Stimulated activated CD4-positive, alpha-beta T cell treated with anti-CD3 and anti-CD28 coated beads, Interleukin-4, amount 100 ng/mL, for 1 hour (primary cell): ENCODE results near the gene SPRN.
"Not testable (repeated sequence)": the region's sequence is repeated elsewhere in the genome, so short reads cannot be mapped to it uniquely, and the experiment has no call there.

Source experiments
- DNase-seq: peaks from one replicate; pipeline ENCODE4 v3.0.0-alpha.2; 2020

SPRN gene, protein sequence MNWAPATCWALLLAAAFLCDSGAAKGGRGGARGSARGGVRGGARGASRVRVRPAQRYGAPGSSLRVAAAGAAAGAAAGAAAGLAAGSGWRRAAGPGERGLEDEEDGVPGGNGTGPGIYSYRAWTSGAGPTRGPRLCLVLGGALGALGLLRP

DNA sequence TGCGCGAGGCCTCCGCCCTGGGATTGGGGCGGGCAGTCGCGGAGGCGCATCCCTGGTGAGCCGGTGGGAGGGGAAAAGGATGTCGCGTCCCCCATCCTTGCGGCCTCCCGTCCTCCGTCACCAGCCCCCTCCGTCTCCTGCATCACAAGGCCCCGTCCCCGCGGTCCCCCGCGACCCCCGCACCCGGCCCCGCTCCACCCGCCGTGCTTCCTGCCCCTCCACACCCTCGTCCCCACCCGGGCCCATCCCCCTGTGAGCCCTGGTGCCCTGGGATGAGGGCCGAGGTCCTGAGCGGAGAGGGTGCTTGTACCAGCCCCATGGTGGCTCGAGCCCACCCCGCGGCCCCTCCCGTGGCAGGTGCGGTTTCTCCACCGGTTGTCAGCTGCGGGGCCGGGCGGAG is at the start of gene SPRN:
SPRN (minus strand) TSS at position 25 of the 400 bp plus-strand sequence. CDS start 944 bp downstream, outside the sequence.
- not testable (repeated sequence) for DNase-seq

DNA sequence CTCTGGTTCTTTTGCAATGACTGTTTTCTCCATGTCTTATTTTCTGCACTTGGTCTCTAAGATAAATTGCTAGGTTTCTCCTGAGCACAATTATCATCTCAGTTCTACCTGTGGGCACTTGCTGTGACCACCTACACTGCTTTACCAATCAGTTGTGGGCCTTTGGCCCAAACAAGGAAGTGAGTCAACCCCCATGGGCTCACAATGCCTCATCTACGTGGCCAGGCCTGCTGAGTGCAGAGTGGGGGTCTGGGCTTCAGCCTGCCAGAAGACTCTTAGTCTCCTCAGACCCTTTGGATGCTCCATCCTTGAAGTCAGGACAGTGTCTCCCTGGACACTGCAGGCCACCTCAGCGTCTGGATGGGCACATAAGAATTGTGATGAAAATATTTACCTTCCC is 49.6 kb upstream of the SPRN start:
- no peak for DNase-seq

DNA sequence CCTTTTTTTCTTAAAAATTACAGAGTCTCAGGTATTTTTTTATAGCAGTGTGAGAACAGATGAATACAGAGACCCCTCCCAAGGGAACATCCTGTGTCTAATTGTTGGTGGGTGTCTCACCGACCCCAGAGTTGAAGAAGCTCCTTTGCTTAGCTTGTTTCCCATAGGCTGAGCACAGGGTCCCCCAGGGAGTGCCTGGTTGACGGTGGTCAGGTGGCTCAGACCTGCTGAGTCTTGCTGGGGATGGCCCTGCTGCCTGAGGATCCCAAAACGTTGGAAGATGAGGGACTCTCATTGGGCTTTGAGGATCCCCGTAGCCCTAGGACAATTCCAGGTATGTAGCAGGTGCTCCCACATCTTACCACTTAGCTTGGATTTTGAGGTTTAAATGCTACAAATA is 48.8 kb upstream of the SPRN start:
- no peak for DNase-seq

DNA sequence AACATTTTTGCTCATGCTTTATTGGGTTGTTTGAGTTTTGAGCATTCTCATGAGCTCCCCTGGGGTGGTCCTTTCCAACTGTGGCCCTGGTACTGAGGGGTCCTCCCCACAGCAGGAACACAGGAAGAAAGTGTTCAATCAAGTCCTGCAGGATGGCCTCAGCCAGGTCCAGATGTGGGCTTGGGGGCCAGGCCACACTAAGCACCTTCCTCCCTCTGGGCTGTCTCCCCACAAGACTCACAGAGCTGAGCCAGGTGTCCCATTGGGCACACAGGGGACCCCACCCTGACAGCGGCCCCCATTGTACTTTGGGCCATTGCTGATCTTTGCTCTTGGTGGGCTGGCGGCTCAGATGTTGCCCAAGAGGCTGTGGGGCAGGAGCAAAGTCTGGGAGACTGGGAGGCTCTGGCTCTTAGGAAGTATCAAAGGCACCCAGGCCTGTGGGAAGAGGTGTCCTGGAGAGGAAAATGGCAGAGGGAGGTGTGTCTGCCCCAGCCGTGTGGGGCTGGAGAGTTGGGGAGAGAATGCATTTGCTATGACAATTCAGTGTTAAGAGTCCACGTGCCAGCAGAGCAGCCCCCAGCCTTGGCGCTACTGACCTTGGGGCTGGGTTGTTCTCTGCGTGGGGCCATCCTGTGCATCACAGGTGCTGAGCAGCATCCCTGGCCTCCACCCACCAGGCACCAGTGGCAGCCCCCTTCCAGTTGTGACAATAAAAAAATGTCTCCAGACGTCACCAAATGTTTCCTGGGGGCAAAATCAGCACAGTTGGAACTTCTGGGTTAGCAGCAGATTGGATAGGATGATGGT is 47.1 kb upstream of the SPRN start:
- no peak for DNase-seq

DNA sequence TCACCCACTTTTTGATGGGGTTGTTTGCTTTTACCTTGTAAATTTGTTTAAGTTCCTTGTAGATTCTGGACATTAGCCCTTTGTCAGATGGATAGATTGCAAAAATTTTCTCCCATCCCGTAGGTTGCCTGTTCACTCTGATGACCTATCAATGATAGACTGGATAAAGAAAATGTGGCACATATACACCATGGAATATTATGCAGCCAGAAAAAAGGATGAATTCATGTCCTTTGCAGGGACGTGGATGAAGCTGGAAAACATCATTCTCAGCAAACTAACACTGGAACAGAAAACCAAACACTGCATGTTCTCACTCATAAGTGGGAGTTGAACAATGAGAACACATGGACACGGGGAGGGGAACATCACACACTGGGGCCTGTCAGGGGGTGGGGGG is 44.8 kb upstream of the SPRN start:
- DNase-seq = not testable (repeated sequence)

DNA sequence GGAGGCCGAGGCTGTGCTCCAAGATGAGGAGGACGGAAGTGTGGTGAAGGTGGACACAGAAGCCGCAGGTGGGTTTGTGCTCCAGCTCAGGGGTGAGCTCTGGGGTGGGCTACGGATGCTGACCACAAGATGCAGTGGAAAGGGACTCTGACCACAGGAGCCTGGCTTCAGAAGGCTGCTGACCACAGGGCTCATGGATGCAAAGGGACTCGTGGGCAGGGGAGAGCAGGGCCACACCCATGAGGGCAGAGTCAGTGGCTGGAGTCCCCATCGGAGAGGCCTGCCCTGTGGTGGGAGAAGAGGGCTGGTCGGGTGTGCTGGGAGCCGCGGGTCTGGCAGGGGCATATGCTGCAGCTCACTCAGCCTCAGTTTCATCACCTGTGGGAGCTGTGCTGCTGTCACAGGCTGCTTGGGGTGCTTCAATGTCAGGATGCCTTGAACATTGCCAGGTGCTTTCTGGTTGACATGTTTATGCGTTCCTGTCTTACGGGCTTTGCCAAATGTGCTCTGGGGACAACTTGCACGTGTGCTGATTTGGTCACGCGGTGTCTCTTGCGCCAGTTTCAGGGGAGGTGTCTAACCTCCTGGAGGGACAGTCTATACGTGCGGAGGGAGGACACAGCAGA is 43.0 kb upstream of the SPRN start:
- DNase-seq = no peak

DNA sequence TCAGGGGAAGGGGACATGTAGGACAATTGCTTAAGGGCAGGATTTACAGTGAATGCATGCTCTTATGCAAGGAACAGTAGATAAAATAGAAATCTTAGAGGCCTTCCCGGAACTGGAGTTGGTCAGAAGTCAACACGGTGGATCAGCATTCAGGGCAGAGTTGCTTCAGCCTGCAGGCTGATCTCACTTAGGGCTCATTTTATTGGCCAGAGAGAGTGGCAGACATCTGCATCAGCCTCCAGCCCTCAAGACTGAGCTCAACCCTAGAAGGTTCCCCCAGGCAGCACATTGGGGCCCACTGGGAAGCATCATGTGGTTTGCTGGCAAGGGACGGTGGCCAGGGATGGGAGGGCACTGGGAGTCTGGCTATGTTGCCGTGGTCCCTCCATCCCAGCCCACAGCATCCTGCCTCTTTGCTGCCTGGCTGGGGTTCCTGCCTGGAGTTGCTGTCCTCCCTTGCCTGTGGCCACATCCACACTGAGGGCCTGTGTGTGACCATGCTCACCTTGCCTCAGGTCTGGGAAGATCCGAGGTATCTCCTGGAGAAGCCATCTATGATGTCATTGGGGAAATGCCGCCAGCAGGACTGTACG is 42.4 kb upstream of the SPRN start:
- no peak for DNase-seq

DNA sequence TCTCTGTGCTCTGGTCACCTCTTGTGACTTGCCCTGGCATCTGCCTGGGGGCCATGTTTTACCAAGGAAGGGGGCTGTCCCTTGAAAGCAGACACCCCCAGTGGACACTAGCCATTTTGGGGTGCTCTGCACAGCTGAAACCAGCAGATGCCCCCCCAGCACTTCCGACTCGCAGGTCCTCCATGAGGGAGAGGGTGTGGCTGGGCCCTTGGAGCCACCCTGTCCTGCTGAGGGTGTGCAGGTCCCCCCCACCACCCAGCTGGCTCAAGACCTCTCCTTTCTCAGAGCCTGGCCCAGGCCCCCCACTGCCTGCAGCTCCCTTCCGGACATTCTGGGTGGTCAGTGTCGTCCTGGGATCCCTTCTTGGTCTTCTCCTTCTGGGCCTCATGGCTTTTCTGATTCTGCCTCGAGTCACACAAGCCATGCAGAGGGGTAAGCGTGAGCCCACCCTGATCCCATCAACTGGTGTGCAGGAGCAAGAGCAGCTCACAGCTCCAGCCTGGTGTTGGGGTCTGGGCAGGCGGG is 41.6 kb upstream of the SPRN start:
- DNase-seq = no peak

DNA sequence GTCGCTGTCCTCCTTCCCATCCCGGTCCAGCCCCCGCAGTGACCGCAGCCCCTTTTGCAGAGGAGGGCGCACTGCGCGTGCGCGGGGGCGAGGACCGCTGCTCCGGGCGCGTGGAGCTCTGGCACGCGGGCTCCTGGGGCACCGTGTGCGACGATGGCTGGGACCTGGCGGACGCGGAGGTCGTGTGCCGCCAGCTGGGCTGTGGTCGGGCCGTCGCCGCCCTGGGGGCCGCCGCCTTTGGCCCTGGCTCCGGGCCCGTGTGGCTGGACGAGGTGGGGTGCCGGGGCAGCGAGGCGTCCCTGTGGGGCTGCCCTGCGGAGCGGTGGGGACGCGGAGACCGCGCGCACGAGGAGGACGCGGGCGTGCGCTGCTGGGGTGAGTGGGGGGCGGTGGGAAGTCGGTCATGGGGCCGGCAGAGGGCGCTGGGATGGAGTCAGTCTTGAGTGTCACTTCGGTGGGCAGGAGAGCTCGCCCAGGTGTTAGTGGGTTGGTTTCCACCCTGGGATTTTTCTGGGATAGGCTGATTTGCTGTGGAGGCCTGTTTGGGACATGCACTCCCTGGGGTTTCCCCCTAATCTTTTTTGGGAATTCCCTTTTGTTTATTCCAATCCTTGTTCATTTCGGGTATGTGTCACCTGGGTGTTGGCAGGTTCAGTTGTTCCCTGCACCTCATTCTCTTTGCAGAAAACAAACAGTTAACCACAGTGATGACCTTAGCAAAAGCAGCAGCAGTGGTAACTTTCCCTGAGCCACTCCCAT is 40.9 kb upstream of the SPRN start:
- no peak for DNase-seq

DNA sequence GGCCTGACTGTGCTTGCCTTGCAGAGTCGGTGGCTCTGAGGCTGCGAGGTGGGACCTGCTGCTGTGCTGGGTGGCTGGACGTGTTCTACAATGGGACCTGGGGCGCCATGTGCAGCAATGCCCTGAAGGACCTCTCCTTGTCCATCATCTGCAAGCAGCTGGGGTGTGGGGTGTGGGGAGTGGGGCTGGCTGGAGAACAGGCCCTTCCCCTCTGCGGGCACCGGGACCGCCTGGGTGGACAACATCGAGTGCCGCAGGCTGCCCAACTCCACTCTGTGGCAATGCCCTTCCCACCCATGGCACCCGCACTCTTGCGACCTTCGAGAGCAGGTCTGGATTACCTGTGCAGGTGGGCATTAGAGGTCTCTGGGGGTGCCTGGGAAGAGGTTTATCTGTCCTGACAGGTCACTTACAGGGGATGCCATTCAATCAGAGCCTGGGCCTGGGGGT is 40.2 kb upstream of the SPRN start:
- no peak for DNase-seq

DNA sequence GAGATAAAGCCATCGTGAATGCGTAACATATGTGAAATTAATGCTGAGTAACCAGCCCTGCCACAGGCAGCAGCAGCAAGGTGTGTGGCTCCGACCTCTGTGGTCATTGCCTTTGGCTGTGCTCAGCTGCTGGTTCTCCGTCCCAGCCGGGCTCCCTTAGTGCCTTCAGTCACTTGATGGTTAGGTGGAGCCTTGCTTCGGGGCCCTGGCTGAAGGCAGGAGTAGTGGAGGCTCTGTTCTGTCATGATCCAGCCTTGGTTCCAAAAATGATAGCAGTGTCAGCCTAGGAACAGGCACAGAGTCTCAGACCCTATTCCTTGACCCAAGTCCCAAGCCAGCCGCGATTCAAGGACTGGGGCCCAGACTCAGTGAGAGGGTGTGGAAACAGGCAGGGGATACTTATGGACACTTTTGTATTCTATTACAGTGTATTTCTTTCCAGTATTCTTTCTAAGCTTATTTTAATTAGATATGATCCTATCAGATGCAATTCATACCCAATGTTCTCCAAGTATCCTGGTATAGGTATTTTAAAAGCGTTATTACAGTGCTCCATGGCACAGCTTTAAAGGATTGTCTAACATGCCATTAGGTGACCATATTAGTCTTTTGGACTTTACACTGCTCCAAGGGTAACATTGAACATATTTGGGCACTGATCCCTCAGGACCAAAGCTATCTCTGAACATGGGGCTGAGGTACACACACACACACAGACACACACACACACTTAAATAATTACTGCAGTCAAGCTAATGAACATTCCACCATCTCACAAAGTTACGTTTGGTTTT is 38.3 kb upstream of the SPRN start:
- no peak for DNase-seq

DNA sequence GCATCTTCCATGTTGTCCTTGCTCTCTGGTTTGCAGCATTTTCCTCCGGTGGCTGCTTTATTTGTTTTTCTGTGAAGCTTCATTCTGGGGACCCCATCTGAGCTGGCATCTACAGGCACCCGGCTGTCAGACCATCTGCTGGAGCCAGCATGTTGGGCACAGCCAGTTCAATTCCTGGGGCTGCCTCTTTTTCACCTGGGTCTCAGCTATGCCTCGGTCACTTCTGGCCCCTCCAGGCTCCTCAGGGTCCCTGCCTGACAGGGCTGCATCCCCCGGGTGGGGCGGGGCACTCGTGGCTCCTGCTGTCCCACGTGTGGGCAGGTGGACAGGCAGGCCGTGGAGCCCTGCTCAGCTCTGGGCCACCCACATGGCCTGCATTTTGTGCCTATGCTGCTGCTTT is 37.4 kb upstream of the SPRN start:
- no peak for DNase-seq

DNA sequence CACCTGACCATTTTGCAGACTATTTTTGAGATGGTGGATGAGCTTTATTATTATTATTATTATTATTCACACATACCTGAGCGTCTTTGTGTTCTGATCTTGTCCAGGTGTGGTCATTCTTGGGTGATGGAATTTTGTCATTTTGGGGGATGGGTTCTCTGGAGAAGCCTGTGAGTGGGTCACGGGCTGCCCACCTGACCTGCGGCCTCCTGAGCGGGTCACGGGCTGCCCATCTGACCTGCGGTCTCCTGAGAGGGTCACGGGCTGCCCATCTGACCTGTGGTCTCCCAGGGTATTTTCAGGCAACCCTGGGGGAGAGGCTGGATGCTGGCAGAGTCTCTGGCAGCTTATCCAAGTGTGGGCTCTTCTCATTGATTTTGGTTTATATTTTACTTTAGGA is 36.6 kb upstream of the SPRN start:
- no peak for DNase-seq

DNA sequence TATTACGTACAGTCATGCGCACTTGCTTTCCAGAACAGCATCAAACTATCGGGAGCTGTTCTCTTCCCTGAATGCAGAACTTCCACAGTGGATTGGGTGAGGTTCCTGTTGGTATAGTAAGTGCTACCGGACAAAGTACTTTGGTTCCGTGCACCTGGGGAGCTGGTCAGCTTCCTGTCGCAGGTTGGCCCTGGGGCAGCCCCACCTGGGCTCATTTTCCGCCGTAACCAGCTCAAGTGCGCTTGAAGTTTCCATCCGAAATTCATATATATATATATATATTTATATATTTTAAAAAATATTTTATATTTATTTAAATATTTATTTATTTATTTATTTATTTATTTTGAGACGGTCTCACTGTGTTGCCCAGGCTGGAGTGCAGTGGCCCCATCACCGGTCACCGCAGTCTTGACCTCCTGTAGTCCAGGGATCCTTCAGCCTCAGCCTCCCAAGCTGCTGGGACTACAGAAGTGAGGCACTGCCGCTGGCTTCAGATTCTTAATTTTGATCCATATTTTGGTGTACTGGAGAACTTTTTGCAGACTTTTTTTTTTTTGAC is 35.9 kb upstream of the SPRN start:
- no peak for DNase-seq

DNA sequence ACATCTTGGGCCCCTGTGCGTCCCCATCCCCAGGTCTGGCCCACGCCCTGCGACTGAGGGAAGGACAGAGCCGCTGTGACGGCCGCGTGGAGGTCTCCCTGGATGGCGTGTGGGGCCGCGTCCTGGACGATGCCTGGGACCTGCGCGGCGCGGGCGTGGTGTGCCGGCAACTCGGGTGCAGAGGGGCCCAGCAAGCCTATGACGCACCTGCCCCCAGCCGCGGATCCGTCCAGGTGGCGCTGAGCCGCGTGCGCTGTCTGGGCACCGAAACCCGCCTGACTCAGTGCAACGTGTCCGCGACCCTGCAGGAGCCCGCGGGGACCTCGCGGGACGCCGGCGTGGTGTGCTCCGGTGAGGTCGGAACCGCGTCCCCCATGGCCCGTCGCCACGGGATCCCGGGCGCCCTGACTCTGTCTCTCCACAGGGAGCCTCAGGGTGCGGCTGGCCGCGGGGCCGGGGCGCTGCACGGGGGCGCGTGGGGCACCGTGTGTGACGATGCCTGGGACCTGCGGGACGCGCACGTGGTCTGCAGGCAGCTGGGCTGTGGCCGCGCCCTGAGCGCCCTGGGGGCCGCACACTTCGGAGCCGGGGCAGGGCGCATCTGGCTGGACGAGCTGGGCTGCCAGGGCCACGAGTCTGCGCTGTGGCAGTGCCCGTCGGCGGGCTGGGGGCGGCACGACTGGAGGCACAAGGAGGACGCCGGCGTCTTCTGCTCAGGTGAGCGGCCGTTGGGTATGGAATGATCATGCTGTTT is 35.2 kb upstream of the SPRN start:
- no peak for DNase-seq

DNA sequence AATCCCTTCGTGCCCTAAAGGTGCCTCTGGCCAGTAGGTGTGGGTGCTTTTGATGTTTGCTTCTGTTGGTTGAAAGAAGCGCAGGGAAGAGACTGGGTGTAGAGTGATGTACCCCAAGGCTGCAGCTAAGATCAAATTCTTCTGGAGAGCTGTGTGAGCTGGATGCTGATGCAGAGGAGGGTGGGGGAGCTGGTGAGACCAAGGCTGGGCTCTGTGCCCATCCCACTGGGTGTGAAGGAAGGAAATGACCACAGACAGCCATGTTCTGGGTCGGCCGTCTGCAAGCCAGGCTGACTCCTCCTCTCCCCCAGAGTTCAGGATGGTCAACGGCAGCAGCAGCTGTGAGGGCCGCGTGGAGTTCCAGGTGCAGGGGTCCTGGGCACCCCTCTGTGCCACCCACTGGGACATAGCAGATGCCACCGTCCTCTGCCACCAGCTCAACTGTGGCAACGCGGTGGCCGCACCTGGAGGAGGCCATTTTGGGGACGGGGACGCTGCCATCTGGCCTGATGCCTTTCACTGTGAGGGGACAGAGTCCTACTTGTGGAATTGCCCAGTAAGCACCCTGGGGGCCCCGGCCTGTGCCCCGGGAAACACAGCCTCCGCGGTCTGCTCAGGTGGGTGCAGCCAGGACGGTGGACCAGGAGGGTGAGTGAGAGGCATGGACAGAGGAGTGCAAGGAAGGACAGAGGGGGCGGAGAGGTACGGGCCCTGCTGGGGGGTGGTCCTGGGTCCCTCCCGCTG is 34.5 kb upstream of the SPRN start:
- DNase-seq = no peak

DNA sequence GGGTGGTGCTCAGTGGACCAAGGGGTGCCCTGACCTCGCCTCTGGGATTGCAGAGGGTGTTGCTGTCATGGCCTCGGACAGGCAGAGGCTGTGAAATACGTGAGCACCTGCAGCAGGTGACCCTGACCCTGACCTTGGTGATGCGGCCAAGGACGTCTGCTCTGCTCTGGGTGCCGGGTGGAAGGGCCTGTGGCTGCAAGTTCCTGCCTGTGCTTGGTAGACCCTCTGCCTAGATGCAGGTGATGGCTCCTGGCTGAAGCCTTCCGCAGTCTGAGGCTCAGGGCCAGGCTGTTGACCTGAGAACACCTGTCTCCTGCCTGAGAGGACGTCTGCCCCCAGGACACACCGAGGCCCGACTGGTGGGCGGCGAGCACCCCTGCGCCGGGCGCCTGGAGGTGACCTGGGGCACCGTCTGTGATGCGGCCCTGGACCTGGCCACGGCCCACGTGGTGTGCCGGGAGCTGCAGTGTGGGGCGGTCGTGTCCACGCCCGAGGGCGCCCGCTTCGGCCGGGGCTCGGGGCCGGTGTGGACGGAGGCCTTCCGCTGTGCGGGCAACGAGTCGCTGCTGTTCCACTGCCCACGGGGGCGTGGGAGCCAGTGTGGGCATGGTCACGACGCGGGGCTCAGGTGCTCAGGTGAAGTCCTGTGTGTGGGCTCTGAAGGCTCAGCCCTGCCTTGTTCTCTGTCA is 33.7 kb upstream of the SPRN start:
- DNase-seq = no peak

DNA sequence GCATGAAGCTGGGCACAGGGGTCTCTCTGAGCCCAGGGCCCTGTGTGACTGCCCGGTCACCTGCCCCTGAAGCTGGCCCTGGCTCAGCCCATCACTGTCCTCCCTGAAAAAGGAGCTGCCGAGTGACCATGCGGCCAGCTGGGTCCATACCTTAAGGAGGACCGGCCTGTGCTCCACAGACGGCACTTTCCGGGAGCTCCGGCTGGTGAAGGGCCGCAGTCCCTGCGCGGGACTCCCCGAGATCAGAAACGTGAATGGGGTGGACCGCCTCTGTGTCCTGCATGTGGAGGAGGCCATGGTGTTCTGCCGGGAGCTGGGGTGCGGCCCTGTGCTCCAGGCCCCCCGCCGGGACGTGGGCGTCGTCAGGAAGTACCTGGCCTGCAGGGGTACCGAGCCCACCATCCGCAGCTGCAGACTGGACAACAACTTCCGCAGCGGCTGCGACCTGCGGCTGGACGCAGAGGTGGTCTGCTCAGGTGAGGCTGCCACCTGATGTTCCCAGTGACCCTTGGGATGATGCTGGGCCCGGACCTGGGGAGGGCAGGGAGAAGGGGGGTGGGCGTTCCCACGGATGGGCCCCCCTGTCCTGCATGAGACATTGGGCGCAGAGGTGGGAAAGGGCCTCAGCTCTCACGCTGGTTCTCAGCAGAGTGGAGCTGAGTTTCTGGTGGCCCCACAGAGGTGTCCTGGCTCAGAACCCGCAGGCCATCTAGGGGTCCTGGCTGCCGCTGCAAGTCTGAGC is 32.8 kb upstream of the SPRN start:
- no peak for DNase-seq
